Sigmoid colon (tissue), 4 donors: Measurements from ENCODE around the gene COPG2.

ENCODE experiments used
- POLR2A ChIP-seq, 2 donors: fragments of 450-650 bp; IDR thresholded peaks; one replicate each; pipeline ENCODE4 v1.6.1; 2016; ENCODE audit warnings: antibody characterized with exemption in 2 of 2, mild to moderate bottlenecking in 2 of 2, moderate library complexity in 2 of 2
- POLR2AphosphoS5 ChIP-seq, 4 donors: sonication (generic); formaldehyde crosslinking; IDR thresholded peaks; one replicate each; pipeline ENCODE4 v1.6.1; 2017; ENCODE audit warnings: antibody characterized with exemption in 4 of 4
- TF ChIP-seq, protein P1 (sequence below), 4 experiments: fragments of 450-650 bp in 3 of 4; fragments of 200-600 bp in 1 of 4; IDR thresholded peaks; one replicate each; pipeline ENCODE4 v1.5.1; 2016 to 2019; ENCODE audit warnings: antibody characterized with exemption in 4 of 4, mild to moderate bottlenecking in 3 of 4, moderate library complexity in 2 of 4

GRCh38 chr7:130593033-130593432 is 75.5 kb downstream of the COPG2 start:
- no peak for TF ChIP-seq POLR2A (IDR thresholded peaks at IDR 0.05)
- TF ChIP-seq, protein P1, sequence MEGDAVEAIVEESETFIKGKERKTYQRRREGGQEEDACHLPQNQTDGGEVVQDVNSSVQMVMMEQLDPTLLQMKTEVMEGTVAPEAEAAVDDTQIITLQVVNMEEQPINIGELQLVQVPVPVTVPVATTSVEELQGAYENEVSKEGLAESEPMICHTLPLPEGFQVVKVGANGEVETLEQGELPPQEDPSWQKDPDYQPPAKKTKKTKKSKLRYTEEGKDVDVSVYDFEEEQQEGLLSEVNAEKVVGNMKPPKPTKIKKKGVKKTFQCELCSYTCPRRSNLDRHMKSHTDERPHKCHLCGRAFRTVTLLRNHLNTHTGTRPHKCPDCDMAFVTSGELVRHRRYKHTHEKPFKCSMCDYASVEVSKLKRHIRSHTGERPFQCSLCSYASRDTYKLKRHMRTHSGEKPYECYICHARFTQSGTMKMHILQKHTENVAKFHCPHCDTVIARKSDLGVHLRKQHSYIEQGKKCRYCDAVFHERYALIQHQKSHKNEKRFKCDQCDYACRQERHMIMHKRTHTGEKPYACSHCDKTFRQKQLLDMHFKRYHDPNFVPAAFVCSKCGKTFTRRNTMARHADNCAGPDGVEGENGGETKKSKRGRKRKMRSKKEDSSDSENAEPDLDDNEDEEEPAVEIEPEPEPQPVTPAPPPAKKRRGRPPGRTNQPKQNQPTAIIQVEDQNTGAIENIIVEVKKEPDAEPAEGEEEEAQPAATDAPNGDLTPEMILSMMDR (IDR thresholded peaks at IDR 0.05) = no peak
- no peak for TF ChIP-seq POLR2AphosphoS5 (IDR thresholded peaks at IDR 0.05)
